GM10248 (cell line): ENCODE results near the gene CAPN15.
"Not testable (repeated sequence)": the region's sequence is repeated elsewhere in the genome, so short reads cannot be mapped to it uniquely, and the experiment has no call there.

Source experiments
- CTCF ChIA-PET: fragments of 300-600 bp; sonication (Branson Sonifier 250); formaldehyde crosslinking; extraction: SDS; loops from one replicate; lab custom pipeline; 2021; ENCODE audit warnings: antibody characterized with exemption; lab: Yijun Ruan, JAX
- POLR2A ChIA-PET: fragments of 350-650 bp; sonication (Branson Sonifier 250); formaldehyde crosslinking; extraction: SDS; loops from one replicate; lab custom pipeline; 2020; ENCODE audit warnings: antibody characterized with exemption; lab: Yijun Ruan, JAX
- DNase-seq: peaks from one replicate; pipeline ENCODE4 v3.0.0; 2012; ENCODE audit errors: extremely low spot score
- CTCF ChIP-seq: IDR thresholded peaks from 2 replicates; pipeline ENCODE4 v1.5.1; 2012; ENCODE audit warnings: mild to moderate bottlenecking, low read depth; ENCODE audit errors: extremely low read depth, missing control alignments, control extremely low read depth

The CAPN15 gene

GRCh38 chr16:592518-593306, 65.2 kb downstream of the CAPN15 start:
- CTCF ChIA-PET = interaction anchor here (0.7 to 1.5 kb wide), 3 partner anchors 9 to 88 kb away, joined by 3 to 4 read pairs (median 4); partner anchors contain the start of gene STUB1
- no peak for TF ChIP-seq CTCF
- POLR2A ChIA-PET = interaction anchor here (0.5 kb wide), 1 partner anchor 16 kb away, joined by 3 read pairs; no protein-coding TSS in a partner anchor
- no peak for DNase-seq

GRCh38 chr16:593406-593805, 65.9 kb downstream of the CAPN15 start:
- ChIA-PET POLR2A (no interaction called here), CTCF (interaction anchor here (1.2 to 1.5 kb wide), 2 partner anchors 10 to 87 kb away, joined by 4 read pairs; partner anchors contain the start of gene STUB1)
- no peak for TF ChIP-seq CTCF
- no peak for DNase-seq

DNA sequence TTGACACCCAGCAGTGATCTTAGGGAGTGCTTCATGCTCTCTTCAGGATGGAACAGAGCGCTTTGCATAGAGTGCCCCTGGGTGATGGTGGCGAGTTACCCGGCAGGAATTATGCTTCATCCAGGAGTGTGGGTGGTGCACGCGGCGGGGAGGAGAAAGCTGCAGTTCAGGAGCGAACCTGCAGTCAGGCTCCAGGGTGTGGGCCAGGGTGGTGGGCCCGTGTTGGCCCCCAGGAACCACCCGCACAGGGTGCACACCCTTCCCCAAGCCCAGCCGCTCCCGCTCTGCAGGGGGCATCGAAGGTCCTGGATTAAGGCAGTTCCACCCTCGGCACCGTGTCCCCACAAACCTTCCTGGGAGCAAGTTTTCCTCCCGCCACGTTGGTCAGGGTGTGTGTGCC, 66.3 kb downstream of the CAPN15 start:
- no peak for TF ChIP-seq CTCF
- DNase-seq = no peak
- POLR2A ChIA-PET = no interaction called here
- CTCF ChIA-PET = interaction anchor here (1.2 to 1.5 kb wide), 2 partner anchors 10 to 87 kb away, joined by 4 read pairs; partner anchors contain the start of gene STUB1

DNA sequence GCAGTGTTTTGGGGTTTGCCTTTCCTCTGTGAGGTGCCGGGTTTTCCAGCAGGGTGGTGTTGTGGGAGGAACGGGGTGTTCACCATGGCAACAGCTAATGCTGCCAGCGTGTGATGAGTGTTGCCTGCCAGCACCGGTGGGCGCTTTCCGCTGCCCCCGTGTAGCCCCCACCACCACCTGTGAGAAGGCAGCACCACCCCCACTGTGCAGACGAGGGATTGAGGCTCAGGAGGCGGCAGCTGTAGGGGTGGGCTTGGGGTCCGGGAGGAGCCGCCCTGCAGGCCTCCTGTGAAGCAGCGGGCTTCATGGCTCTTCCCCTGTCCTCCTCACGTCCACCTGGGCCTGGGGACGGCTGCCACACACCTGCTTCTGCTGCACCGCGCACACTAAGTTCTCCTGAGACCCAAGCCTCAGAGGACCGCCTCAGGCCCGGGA, 67.6 kb downstream of the CAPN15 start:
- CTCF ChIA-PET = no interaction called here
- no peak for DNase-seq
- POLR2A ChIA-PET = no interaction called here
- no peak for TF ChIP-seq CTCF

GRCh38 chr16:595942-596735, 68.6 kb downstream of the CAPN15 start:
- no peak for TF ChIP-seq CTCF
- no peak for DNase-seq
- ChIA-PET POLR2A (no interaction called here), CTCF (interaction anchor here (1.0 kb wide), 1 partner anchor 11 kb away, joined by 3 read pairs; no protein-coding TSS in a partner anchor)

GRCh38 chr16:596736-597060, 69.2 kb downstream of the CAPN15 start:
- POLR2A ChIA-PET = no interaction called here
- CTCF ChIA-PET = interaction anchor here (1.0 kb wide), 1 partner anchor 12 kb away, joined by 3 read pairs; no protein-coding TSS in a partner anchor
- no peak for TF ChIP-seq CTCF
- DNase-seq = no peak

- DNase-seq, POLR2A ChIA-PET, CTCF ChIA-PET: not testable (repeated sequence)
Measured at GRCh38 chr16:597655-598054, 70.1 kb downstream of the CAPN15 start.
